Fibroblast of peridontal ligament (primary cell): ENCODE results near the gene CCSER1.

ENCODE experiments used
- DNase-seq: peaks from one replicate; pipeline ENCODE4 v3.0.0-alpha.2; 2010; ENCODE audit errors: extremely low read depth

CCSER1 gene

GRCh38 chr4:90951037-90951436 lies 823.8 kb downstream of the CCSER1 start:
- DNase-seq = no peak

GRCh38 chr4:90958256-90958895 lies 831.2 kb downstream of the CCSER1 start:
- peak; percentile 14 for DNase-seq

GRCh38 chr4:90960433-90960832 lies 833.2 kb downstream of the CCSER1 start:
- DNase-seq = no peak

GRCh38 chr4:90960840-90961239 lies 833.6 kb downstream of the CCSER1 start:
- DNase-seq = no peak

GRCh38 chr4:90970021-90970420 lies 842.8 kb downstream of the CCSER1 start:
- DNase-seq = no peak

- no peak for DNase-seq
Observed at GRCh38 chr4:90977726-90978125, 850.5 kb downstream of the CCSER1 start.

GRCh38 chr4:90979556-90979955 lies 852.4 kb downstream of the CCSER1 start:
- DNase-seq = no peak

- DNase-seq = no peak
Observed at GRCh38 chr4:90982813-90983212, 855.6 kb downstream of the CCSER1 start.

- DNase-seq = no peak
Observed at GRCh38 chr4:90990284-90990683, 863.1 kb downstream of the CCSER1 start.

GRCh38 chr4:90992213-90992612 lies 865.0 kb downstream of the CCSER1 start:
- no peak for DNase-seq

GRCh38 chr4:90994851-90995574 lies 867.8 kb downstream of the CCSER1 start:
- DNase-seq = no peak

GRCh38 chr4:90995996-90996395 lies 868.8 kb downstream of the CCSER1 start:
- DNase-seq = no peak

- DNase-seq = no peak
Observed at GRCh38 chr4:90996813-90997212, 869.6 kb downstream of the CCSER1 start.

- DNase-seq = no peak
Observed at GRCh38 chr4:91015861-91016260, 888.7 kb downstream of the CCSER1 start.

- DNase-seq = no peak
Observed at GRCh38 chr4:91019513-91019912, 892.3 kb downstream of the CCSER1 start.

GRCh38 chr4:91025241-91026148 lies 898.3 kb downstream of the CCSER1 start:
- DNase-seq = no peak

- no peak for DNase-seq
Observed at GRCh38 chr4:91028228-91028627, 901.0 kb downstream of the CCSER1 start.

- DNase-seq = no peak
Observed at GRCh38 chr4:91031761-91032160, 904.6 kb downstream of the CCSER1 start.

- DNase-seq = no peak
Observed at GRCh38 chr4:91032725-91033445, 905.7 kb downstream of the CCSER1 start.

- DNase-seq = no peak
Observed at GRCh38 chr4:91035276-91035675, 908.1 kb downstream of the CCSER1 start.

GRCh38 chr4:91037951-91038350 lies 910.8 kb downstream of the CCSER1 start:
- no peak for DNase-seq

- no peak for DNase-seq
Observed at GRCh38 chr4:91057871-91058270, 930.7 kb downstream of the CCSER1 start.
